C4-2B (cell line): ENCODE measurements around the gene OR6F1.
"Not testable (repeated sequence)": the region's sequence is repeated elsewhere in the genome, so short reads cannot be mapped to it uniquely, and the experiment has no call there.

Source experiments
- H3K27ac ChIP-seq: fragments of 450-650 bp; 2 replicates; pipeline ENCODE4 v1.5.1; 2017
- ZFX ChIP-seq: fragments of 450-650 bp; IDR thresholded peaks from 2 replicates; pipeline ENCODE4 v1.6.1; 2017
- TF ChIP-seq, protein P1 (sequence below): fragments of 450-650 bp; conservative IDR thresholded peaks from 2 replicates; pipeline ENCODE4 v1.5.1; 2017; ENCODE audit warnings: mild to moderate bottlenecking

OR6F1 gene

DNA sequence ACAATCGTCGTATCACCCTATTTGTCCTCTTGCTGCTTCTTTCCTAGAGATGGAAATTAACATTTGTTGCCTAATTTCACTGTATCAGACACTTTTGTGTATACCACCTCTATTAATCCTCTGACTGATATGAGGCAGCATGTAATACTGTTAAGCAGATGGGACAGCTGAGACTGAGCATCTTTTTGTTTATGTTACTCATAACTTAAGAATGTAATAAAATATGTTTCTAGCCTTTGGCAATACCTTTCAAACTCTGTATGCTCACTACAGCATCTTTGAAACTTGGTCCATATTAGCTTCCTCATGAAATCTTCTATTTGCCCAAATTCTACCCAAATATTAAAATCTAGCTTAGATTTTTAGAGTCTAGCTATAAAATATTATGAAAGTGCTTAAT is 24.3 kb upstream of the OR6F1 start:
- TF ChIP-seq, protein P1, sequence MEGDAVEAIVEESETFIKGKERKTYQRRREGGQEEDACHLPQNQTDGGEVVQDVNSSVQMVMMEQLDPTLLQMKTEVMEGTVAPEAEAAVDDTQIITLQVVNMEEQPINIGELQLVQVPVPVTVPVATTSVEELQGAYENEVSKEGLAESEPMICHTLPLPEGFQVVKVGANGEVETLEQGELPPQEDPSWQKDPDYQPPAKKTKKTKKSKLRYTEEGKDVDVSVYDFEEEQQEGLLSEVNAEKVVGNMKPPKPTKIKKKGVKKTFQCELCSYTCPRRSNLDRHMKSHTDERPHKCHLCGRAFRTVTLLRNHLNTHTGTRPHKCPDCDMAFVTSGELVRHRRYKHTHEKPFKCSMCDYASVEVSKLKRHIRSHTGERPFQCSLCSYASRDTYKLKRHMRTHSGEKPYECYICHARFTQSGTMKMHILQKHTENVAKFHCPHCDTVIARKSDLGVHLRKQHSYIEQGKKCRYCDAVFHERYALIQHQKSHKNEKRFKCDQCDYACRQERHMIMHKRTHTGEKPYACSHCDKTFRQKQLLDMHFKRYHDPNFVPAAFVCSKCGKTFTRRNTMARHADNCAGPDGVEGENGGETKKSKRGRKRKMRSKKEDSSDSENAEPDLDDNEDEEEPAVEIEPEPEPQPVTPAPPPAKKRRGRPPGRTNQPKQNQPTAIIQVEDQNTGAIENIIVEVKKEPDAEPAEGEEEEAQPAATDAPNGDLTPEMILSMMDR: no peak
- no peak for TF ChIP-seq ZFX
- no peak overlapping the region for H3K27ac ChIP-seq

DNA sequence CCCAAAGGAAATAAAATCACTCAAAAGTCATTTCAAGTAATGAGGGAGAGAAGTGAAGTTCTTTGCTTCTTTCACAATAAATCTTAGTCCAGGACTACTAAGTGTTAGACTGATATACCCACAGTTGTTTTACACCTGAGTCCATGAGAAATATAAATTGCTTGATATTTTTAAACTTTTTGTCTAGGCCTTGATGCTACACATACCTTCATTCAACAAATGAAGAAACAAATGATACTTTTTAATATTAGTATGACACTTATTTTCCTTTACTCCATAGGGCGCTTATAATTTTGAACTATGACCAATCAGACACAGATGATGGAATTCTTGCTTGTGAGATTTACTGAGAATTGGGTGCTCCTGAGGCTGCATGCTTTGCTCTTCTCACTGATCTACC is 21.9 kb upstream of the OR6F1 start, which contains the start of gene OR14K1:
Gene OR14K1, plus strand, starts transcription at position 301 of the 400 bp plus-strand sequence. Its CDS starts 0 bp downstream, at position 301.
- TF ChIP-seq, protein P1: no peak
- no peak for TF ChIP-seq ZFX
- no peak within 1 kb of the TSS for H3K27ac ChIP-seq

DNA sequence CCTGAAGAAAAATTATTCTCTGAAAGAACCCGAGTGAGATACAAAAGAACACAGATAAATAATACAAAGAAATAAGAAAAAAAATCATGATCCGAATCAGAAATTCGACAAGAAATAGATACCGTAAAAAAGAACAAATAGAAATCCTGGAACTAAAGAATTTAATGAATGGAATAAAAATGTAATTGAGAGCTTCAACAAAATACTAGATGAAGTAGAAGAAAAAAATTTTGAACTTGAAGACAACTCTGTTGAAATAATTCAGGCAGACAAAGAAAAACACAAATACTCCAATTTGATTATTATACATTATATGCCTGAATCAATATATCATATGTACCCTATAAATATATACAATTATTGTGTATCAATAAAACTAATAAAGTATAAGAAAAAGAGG is 4.8 kb upstream of the OR6F1 start:
- no peak overlapping the region for H3K27ac ChIP-seq
- TF ChIP-seq, protein P1: no peak
- no peak for TF ChIP-seq ZFX

DNA sequence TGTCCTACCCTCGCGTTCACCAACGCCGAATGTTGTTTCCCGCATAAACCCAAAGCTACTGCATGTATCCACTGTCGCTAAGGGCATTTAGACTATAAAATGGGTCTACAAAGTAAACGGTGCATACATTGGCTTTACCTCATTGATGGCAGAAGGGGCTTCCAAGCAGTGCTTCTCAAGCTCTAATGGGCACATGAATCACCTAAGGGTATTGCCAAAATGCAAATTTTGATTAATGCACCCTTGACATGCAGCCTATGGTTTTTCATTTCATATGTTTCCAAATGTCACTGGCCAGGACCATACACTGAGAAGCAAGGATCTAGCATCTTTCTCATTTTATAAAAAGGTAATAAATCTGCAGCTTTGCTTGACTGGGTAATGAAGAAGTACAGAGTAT is 2.7 kb downstream of the OR6F1 start:
- H3K27ac ChIP-seq: no peak overlapping the region
- TF ChIP-seq, protein P1: no peak
- TF ChIP-seq ZFX: no peak

DNA sequence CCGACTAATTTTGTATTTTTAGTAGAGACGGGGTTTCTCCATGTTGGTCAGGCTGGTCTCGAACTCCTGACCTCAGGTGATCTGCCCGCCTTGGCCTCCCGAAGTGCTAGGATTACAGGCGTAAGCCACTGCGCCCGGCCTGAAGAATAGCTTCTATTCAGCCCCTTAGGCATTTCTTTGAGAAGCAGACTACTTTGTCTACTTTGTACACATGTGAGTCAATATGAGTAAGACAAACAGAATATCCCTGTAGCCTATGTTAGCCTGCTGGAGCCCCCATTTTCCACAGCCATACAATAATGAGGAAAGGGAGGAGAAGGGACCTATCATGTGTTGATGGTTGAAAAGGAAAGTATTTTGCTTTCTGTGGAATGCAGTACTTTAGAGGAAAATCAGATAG is 5.8 kb downstream of the OR6F1 start:
- H3K27ac ChIP-seq: not testable (repeated sequence)

DNA sequence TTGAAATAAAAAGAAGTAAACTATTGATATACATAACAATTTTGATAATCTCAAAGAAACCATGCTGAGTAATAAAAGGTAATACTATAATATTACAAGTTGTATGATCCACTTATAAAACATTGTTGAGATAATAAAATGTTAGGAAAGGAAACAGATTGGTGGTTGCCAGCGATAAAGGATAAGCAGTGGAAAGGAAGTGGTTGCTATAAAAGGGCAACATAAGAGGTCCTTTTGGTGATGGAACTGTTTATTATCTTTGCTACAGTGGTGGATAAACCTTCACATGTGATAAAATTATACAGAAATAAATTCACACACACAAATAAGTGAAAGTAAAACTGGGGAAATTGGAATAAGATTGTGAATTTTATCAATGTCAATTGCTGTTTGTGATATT is 15.1 kb downstream of the OR6F1 start:
- no peak for TF ChIP-seq ZFX
- TF ChIP-seq, protein P1: no peak

DNA sequence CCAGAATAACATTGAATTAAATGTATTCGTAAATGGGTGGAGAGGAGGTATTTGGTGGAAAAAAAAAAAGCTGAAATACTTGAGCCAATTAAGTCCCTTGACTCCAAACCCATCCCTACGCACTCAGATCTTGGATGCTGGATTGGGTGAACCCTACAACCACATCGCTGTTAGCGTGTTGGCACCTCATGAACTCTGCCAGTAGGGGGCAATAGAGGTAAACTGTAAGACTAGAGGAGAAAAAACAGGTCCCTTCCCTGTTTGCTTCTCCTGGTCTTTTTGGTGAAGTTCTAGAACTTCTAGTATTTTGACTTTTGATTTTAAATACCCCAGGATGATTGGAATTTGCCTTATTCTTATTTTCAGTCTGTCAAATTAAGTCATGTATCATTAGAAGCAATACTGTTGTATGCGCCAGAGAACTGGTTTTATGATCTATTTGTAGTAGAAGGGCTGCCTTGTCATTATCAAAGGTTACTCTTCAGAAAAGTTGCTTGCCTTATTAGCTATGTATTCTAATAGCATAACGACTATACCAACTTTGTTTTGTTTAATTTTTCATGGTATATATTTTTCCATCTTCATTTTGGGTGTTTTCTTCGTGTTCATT is 35.1 kb downstream of the OR6F1 start:
- TF ChIP-seq, protein P1: peak; percentile 87
- no peak for TF ChIP-seq ZFX

More for the DNA sequence above, 15.1 kb downstream of the OR6F1 start:
- H3K27ac ChIP-seq: no peak overlapping the region

DNA sequence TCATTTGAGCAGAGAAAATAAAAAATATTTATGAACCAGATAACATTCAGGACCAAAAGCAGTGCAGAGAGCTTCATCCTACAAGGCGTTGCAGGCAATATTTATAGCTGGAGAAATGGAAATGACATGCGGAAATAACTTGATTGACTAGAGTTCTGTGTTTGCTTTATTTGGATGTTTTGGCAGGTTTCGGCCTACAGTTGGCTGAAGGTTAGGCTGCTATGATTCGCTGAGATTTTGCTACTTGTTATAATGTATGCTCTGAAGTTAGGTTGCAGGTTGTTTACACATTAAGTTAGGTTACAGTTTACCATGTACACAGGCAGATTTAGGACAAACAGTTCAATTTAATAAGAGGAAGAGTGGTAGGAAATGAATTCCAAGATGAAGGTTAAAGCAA is 36.3 kb downstream of the OR6F1 start:
- no peak overlapping the region for H3K27ac ChIP-seq
- TF ChIP-seq, protein P1: no peak
- TF ChIP-seq ZFX: no peak

More for the DNA sequence above, 35.1 kb downstream of the OR6F1 start:
- no peak overlapping the region for H3K27ac ChIP-seq
